Transverse colon (tissue), 4 donors: ENCODE measurements around the gene FGD4. TPM values are rescaled to one million over a fixed set of nuclear protein-coding genes. Genes with fewer than 3 reads are reported as not detected.

ENCODE experiments used
- DNase-seq: peaks from one replicate; pipeline ENCODE4 v3.0.0-alpha.2; 2019
- H3K27ac ChIP-seq, 4 donors: fragments of 200-600 bp; sonication (generic); 2 replicates each; pipeline ENCODE4 v1.5.1; 2016 to 2018; ENCODE audit warnings: inconsistent platforms in 4 of 4
- H3K27me3 ChIP-seq: fragments of 200-600 bp; sonication (generic); 2 replicates; pipeline ENCODE4 v1.5.1; 2017; ENCODE audit warnings: inconsistent platforms
- H3K36me3 ChIP-seq, 4 donors: fragments of 200-600 bp; sonication (generic); 2 replicates each; pipeline ENCODE4 v1.5.1; 2017 to 2019; ENCODE audit warnings: inconsistent platforms in 4 of 4
- H3K4me1 ChIP-seq, 4 donors: fragments of 200-600 bp; sonication (generic); 2 replicates each; pipeline ENCODE4 v1.5.1; 2017 to 2020; ENCODE audit warnings: inconsistent platforms in 4 of 4
- H3K4me3 ChIP-seq, 4 donors: fragments of 200-600 bp; sonication (generic); 1 replicate in 1 of 4; 2 replicates in 3 of 4; pipeline versions ENCODE4 v1.5.1 to v1.6.1; 2017 to 2019; ENCODE audit warnings: inconsistent platforms in 4 of 4
- H3K9me3 ChIP-seq, 2 donors: fragments of 200-600 bp; sonication (generic); 2 replicates each; pipeline ENCODE4 v1.5.1; 2017 to 2019; ENCODE audit warnings: inconsistent platforms in 2 of 2
- CTCF ChIP-seq, 5 experiments: fragments of 200-600 bp in 3 of 5; fragments of 450-650 bp in 2 of 5; sonication (generic) in 3 of 5; IDR thresholded peaks; 1 replicate in 2 of 5; 2 replicates in 3 of 5; pipeline ENCODE4 v1.5.1; 2016 to 2017; ENCODE audit warnings: antibody characterized with exemption in 5 of 5, inconsistent platforms in 3 of 5, mild to moderate bottlenecking in 2 of 5, moderate library complexity in 1 of 5
- EP300 ChIP-seq: sonication (generic); formaldehyde crosslinking; IDR thresholded peaks from one replicate; pipeline ENCODE4 v1.6.1; 2017; ENCODE audit warnings: antibody characterized with exemption, low read depth
- POLR2A ChIP-seq: fragments of 450-650 bp; IDR thresholded peaks from one replicate; pipeline ENCODE4 v1.6.1; 2016; ENCODE audit warnings: antibody characterized with exemption, mild to moderate bottlenecking, moderate library complexity
- POLR2AphosphoS5 ChIP-seq, 3 donors: sonication (generic); formaldehyde crosslinking; IDR thresholded peaks; one replicate each; pipeline ENCODE4 v1.6.1; 2016; ENCODE audit warnings: antibody characterized with exemption in 3 of 3
- WGBS, 2 donors: methylation state at CpG; one replicate each; pipeline ENCODE4 v1.1.5; 2018; ENCODE audit warnings: low coverage in 1 of 2; 5-methylcytosine and 5-hydroxymethylcytosine counted together
- in situ Hi-C, 4 donors: fragments of 200-750 bp; cut with MboI; loops; one replicate each; pipeline versions ENCODE4 v1.15.0 to v1.15.1; 2017; ENCODE audit warnings: low sequenced_read_pairs in 3 of 4, low pct_ligation_motif_present in 1 of 4, low pct_unique_long_range_greater_than_20kb in 1 of 4
- intact Hi-C: fragments of 100-400 bp; cut with DNase I; formaldehyde crosslinking; loops from one replicate; pipeline ENCODE4 v1.15.1; 2023; ENCODE audit warnings: low total_unique reads
- total RNA-seq, 4 donors: library from RNA; depleted of rRNA; stranded (reverse); fragments of >200 nt; gene quantifications; one replicate each; pipeline ENCODE4 v1.1.0, GENCODE V29; 2016

FGD4 gene
- total RNA-seq, 4 donors from 2014 or later: 80.2 to 132 (median 98.2) TPM

DNA sequence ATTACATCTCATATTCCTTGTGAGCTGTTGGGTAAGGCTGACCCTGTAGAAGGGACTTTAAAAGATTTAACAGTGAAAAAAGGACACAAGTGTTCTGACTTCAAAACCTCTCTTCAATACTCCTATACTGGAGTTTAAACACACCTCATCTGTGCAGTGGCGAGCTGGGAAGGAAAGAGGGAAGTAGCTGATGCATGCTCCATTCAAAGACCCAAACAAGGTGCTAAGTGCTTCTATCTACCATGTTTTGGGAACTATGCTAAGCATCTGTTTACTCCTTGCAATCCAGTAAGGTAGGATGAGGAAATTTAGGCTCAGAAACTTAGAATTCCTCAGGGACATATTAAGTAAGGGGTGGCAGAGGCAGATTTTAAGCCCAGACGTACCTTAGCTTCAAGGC is 263.3 kb downstream of the FGD4 start:
- Histone ChIP-seq H3K4me3 (no peak overlapping the region), H3K4me1 (peaks cover 0 to 10% (median 5%) of the 10 kb centered on the region in 4 donors), H3K27me3 (no peaks in the 10 kb centered on the region), H3K27ac (no peak overlapping the region), H3K9me3 (no peaks in the 10 kb centered on the region), H3K36me3 (no peaks in the 10 kb centered on the region)
- intact Hi-C loops (no loop called here), in situ Hi-C loops (loop anchor here in 2 of 4 donors (25.0 kb wide), 1 partner anchor 300 kb away; no protein-coding TSS in a partner anchor)
- DNase-seq: no peak
- WGBS, 2 donors: 92 to 94% methylated on average over 2 of the region's 2 CpGs
- TF ChIP-seq POLR2A (no peak), EP300 (no peak), POLR2AphosphoS5 (IDR thresholded peaks at IDR 0.05) (no peak), CTCF (IDR thresholded peaks at IDR 0.05) (no peak)

GRCh38 chr12:32666018-32666417 is 266.7 kb downstream of the FGD4 start:
- Histone ChIP-seq H3K36me3 (no peaks in the 10 kb centered on the region), H3K27me3 (no peaks in the 10 kb centered on the region), H3K4me3 (no peak overlapping the region), H3K9me3 (peaks cover 0 to 5% of the 10 kb centered on the region in 2 donors), H3K27ac (no peak overlapping the region), H3K4me1 (no peaks in the 10 kb centered on the region)
- 84 to 88% methylated on average over 3 to 14 of the region's 14 CpGs for WGBS, 2 donors
- TF ChIP-seq POLR2AphosphoS5 (IDR thresholded peaks at IDR 0.05): no peak
- TF ChIP-seq CTCF (IDR thresholded peaks at IDR 0.05): no peak
- no peak for TF ChIP-seq POLR2A
- no peak for TF ChIP-seq EP300
- intact Hi-C loops (no loop called here), in situ Hi-C loops (loop anchor here in 2 of 4 donors (25.0 kb wide), 1 partner anchor 304 kb away; no protein-coding TSS in a partner anchor)
- no peak for DNase-seq

DNA sequence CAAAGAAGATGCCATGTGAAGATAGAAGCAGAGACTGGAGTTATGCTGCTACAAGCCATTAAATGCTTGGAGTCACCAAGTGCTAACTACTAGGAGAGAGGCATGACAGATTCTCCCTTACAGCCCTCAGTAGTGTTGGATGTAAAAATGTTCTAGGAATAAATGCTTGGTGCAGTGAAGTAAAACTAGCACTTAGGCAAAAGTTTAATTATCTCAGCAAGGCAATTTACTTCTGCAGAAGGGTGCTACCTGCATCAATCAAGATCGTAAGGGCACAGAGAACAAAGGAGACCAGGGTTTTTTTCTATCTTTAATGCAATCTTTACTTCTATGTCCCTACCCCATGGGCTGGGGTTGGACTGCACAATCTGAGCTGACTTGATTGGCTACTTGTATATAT is 270.2 kb downstream of the FGD4 start:
- no peaks in the 10 kb centered on the region for H3K36me3 ChIP-seq
- 88 to 95% methylated on average over 1 of the region's 1 CpG for WGBS, 2 donors
- H3K27ac ChIP-seq: no peak overlapping the region
- no peaks in the 10 kb centered on the region for H3K27me3 ChIP-seq
- TF ChIP-seq EP300: no peak
- no peak for TF ChIP-seq CTCF (IDR thresholded peaks at IDR 0.05)
- TF ChIP-seq POLR2AphosphoS5 (IDR thresholded peaks at IDR 0.05): no peak
- TF ChIP-seq POLR2A: no peak
- no peaks in the 10 kb centered on the region for H3K4me1 ChIP-seq
- intact Hi-C loops: no loop called here
- DNase-seq: no peak
- in situ Hi-C loops: loop anchor here in 2 of 4 donors (25.0 kb wide), 1 partner anchor 307 kb away; no protein-coding TSS in a partner anchor
- H3K9me3 ChIP-seq: peaks cover 0 to 5% of the 10 kb centered on the region in 2 donors
- H3K4me3 ChIP-seq: no peak overlapping the region

DNA sequence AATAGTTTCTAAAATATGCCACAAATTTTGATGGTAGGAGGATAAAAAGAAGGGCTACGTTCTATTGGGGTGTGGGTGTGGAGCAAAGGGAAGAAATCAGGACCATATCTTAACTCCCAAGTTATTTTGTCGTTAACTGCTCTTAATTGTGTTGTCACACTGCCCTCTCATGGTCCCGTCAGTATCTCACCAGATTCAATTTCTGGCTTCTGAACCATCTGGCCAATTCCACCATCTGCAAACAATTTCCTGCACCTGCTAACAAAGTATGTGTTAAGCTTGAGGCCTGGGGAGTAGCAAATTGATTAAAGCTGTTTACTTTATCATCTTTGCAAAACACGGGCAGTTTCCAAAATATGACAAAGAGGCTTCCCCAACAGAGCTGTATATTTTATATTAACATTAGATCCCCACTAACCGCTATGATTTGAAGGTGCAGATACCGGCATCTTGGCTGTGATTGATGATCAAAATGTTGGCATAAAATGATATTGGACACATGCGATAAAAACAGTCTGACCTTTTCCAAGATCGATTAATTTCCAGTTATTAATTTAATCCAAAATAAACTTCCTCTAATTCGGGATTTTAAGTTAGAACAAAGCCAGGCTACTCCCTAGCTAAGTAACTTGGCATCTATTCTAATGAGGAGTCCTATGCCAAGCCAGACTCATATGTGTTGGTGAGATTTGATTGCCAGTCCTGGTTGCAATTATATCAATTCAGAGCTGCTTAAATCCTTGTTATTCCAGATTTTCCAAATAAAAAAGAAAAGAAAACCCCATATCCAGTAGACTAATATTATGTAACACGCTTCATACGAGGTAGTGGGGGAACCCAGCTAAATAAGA is 272.8 kb downstream of the FGD4 start:
- TF ChIP-seq POLR2A (no peak), CTCF (IDR thresholded peaks at IDR 0.05) (peak in 4 of 5 experiments; percentile 31 to 47 (median 45)), EP300 (no peak), POLR2AphosphoS5 (IDR thresholded peaks at IDR 0.05) (no peak)
- 38 to 50% methylated on average over 11 of the region's 11 CpGs for WGBS, 2 donors
- Histone ChIP-seq H3K36me3 (no peaks in the 10 kb centered on the region), H3K4me3 (no peak overlapping the region), H3K9me3 (peaks cover 0 to 5% of the 10 kb centered on the region in 2 donors), H3K27me3 (no peaks in the 10 kb centered on the region), H3K27ac (no peak overlapping the region), H3K4me1 (no peaks in the 10 kb centered on the region)
- in situ Hi-C loops: loop anchor here in 3 of 4 donors (10.0 to 25.0 kb wide), 3 partner anchors 217 to 310 kb away; no protein-coding TSS in a partner anchor
- intact Hi-C loops: loop anchor here (10.0 kb wide), 1 partner anchor 217 kb away; no protein-coding TSS in a partner anchor
- peak; percentile 36 for DNase-seq
